Measurements from ENCODE around the gene KRT16.
"Not testable (repeated sequence)": the region's sequence is repeated elsewhere in the genome, so short reads cannot be mapped to it uniquely, and the experiment has no call there.

GRCh38 chr17:41623184-41623861 is 10.8 kb upstream of the KRT16 start:
- not testable (repeated sequence) for TF ChIP-seq EP300, POLR2A (IDR thresholded peaks at IDR 0.05)
- TF ChIP-seq, protein P1, sequence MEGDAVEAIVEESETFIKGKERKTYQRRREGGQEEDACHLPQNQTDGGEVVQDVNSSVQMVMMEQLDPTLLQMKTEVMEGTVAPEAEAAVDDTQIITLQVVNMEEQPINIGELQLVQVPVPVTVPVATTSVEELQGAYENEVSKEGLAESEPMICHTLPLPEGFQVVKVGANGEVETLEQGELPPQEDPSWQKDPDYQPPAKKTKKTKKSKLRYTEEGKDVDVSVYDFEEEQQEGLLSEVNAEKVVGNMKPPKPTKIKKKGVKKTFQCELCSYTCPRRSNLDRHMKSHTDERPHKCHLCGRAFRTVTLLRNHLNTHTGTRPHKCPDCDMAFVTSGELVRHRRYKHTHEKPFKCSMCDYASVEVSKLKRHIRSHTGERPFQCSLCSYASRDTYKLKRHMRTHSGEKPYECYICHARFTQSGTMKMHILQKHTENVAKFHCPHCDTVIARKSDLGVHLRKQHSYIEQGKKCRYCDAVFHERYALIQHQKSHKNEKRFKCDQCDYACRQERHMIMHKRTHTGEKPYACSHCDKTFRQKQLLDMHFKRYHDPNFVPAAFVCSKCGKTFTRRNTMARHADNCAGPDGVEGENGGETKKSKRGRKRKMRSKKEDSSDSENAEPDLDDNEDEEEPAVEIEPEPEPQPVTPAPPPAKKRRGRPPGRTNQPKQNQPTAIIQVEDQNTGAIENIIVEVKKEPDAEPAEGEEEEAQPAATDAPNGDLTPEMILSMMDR (IDR thresholded peaks at IDR 0.05): not testable (repeated sequence)
